Astrocyte (in vitro differentiated cells and primary cell): ENCODE data around the gene CCL17. TPM values are rescaled to one million over a fixed set of nuclear protein-coding genes. Genes with fewer than 3 reads are reported as not detected.

Experiments
- DNase-seq: peaks from one replicate; pipeline ENCODE4 v3.0.0-alpha.2; 2010; ENCODE audit warnings: low read depth
- FAIRE-seq: peaks from 2 replicates; lab custom pipeline; 2011; peaks lifted over from hg19 to GRCh38; lab: Jason Lieb, UNC
- H2AFZ ChIP-seq: 2 replicates; pipeline ENCODE4 v1.6.0; 2012; ENCODE audit warnings: low read depth, low read length, inconsistent platforms
- H3K27ac ChIP-seq: 2 replicates; pipeline ENCODE4 v1.5.1; 2011; ENCODE audit warnings: low read depth, low read length, inconsistent platforms
- H3K27me3 ChIP-seq: 2 replicates; pipeline ENCODE4 v1.6.0; 2011; ENCODE audit warnings: low read length, inconsistent platforms; ENCODE audit not compliant: insufficient read depth
- H3K36me3 ChIP-seq: 2 replicates; pipeline ENCODE4 v1.5.1; 2011; ENCODE audit warnings: low read length, inconsistent platforms; ENCODE audit not compliant: insufficient read depth
- H3K4me1 ChIP-seq: 2 replicates; pipeline ENCODE4 v1.5.1; 2011; ENCODE audit warnings: low read length, inconsistent platforms; ENCODE audit not compliant: insufficient read depth
- H3K4me2 ChIP-seq: 2 replicates; pipeline ENCODE4 v1.6.0; 2012; ENCODE audit warnings: low read length, inconsistent platforms
- H3K4me3 ChIP-seq: 2 replicates; pipeline ENCODE4 v1.5.1; 2011; ENCODE audit warnings: low read depth, mild to moderate bottlenecking, low read length, inconsistent platforms; ENCODE audit not compliant: insufficient read depth
- H3K79me2 ChIP-seq: 2 replicates; pipeline ENCODE4 v1.6.0; 2012; ENCODE audit warnings: mild to moderate bottlenecking, low read length, inconsistent platforms; ENCODE audit not compliant: insufficient read depth
- H3K9ac ChIP-seq: 2 replicates; pipeline ENCODE4 v1.6.0; 2012; ENCODE audit warnings: mild to moderate bottlenecking, low read length, inconsistent platforms
- H3K9me3 ChIP-seq: 2 replicates; pipeline ENCODE4 v1.5.1; 2012; ENCODE audit warnings: low read depth, mild to moderate bottlenecking, low read length, inconsistent platforms; ENCODE audit not compliant: insufficient read depth
- H4K20me1 ChIP-seq: 2 replicates; pipeline ENCODE4 v1.6.0; 2012; ENCODE audit warnings: low read length, inconsistent platforms; ENCODE audit not compliant: insufficient read depth
- H3K27ac Mint-ChIP-seq: one replicate; pipeline ENCODE4 v1.8.0; 2021; ENCODE audit warnings: mild to moderate bottlenecking, mixed read lengths; ENCODE audit not compliant: unreplicated experiment
- H3K27me3 Mint-ChIP-seq: one replicate; pipeline ENCODE4 v1.8.0; 2021; ENCODE audit warnings: low read depth, mixed read lengths; ENCODE audit not compliant: unreplicated experiment
- H3K36me3 Mint-ChIP-seq: one replicate; pipeline ENCODE4 v1.8.0; 2021; ENCODE audit warnings: low read depth, mixed read lengths; ENCODE audit not compliant: unreplicated experiment
- H3K4me1 Mint-ChIP-seq: one replicate; pipeline ENCODE4 v1.8.0; 2021; ENCODE audit warnings: low read depth, mixed read lengths; ENCODE audit not compliant: unreplicated experiment
- H3K4me3 Mint-ChIP-seq: one replicate; pipeline ENCODE4 v1.8.0; 2021; ENCODE audit warnings: mild to moderate bottlenecking, moderate library complexity, mixed read lengths; ENCODE audit not compliant: unreplicated experiment
- H3K9me3 Mint-ChIP-seq: one replicate; pipeline ENCODE4 v1.8.0; 2021; ENCODE audit warnings: mild to moderate bottlenecking, mixed read lengths; ENCODE audit not compliant: unreplicated experiment
- EZH2 ChIP-seq: IDR thresholded peaks from 2 replicates; pipeline ENCODE4 v1.6.1; 2012; ENCODE audit warnings: mild to moderate bottlenecking, low read length, inconsistent platforms; ENCODE audit not compliant: insufficient read depth
- total RNA-seq: library from RNA; stranded (reverse); gene quantifications from 2 replicates; pipeline ENCODE4 v1.2.1, GENCODE V29; 2021
- TF ChIP-seq, protein P1 (sequence below): IDR thresholded peaks from 2 replicates; pipeline ENCODE4 v1.5.1; 2011; ENCODE audit warnings: low read depth, mild to moderate bottlenecking, inconsistent platforms, low read length, moderate library complexity; ENCODE audit not compliant: insufficient read depth

Gene CCL17
- total RNA-seq, 1 donor from 2014 or later: not detected

DNA sequence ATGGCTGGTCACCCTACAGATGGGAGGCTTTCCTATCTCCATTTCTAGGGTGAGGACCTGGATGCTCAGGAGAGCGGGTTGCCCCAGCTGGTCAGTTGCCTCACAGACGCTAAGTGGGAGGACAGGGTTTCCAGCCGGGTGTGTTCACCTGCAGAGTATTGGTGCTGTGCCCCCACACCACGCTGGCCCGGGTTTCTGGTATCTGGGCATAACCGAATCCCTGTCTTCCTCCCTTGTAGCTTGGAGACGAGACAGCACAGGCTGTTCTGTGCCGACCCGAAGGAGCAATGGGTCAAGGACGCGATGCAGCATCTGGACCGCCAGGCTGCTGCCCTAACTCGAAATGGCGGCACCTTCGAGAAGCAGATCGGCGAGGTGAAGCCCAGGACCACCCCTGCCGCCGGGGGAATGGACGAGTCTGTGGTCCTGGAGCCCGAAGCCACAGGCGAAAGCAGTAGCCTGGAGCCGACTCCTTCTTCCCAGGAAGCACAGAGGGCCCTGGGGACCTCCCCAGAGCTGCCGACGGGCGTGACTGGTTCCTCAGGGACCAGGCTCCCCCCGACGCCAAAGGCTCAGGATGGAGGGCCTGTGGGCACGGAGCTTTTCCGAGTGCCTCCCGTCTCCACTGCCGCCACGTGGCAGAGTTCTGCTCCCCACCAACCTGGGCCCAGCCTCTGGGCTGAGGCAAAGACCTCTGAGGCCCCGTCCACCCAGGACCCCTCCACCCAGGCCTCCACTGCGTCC is 22.6 kb upstream of the CCL17 start:
- Histone ChIP-seq H3K36me3 (no peaks in the 10 kb centered on the region), H3K79me2 (no peaks in the 10 kb centered on the region), H2AFZ (no peak overlapping the region), H3K27me3 (no peaks in the 10 kb centered on the region), H3K9ac (no peak overlapping the region), H4K20me1 (no peaks in the 10 kb centered on the region), H3K27ac (no peak overlapping the region), H3K4me1 (peaks cover 12% of the 10 kb centered on the region), H3K4me2 (no peak overlapping the region), H3K4me3 (no peak overlapping the region), H3K9me3 (no peaks in the 10 kb centered on the region)
- H3K27me3 Mint-ChIP-seq: peaks cover 2% of the 10 kb centered on the region
- DNase-seq (no peak), FAIRE-seq (no peak)
- H3K9me3 Mint-ChIP-seq: no peaks in the 10 kb centered on the region
- TF ChIP-seq EZH2: no peak
- TF ChIP-seq, protein P1, sequence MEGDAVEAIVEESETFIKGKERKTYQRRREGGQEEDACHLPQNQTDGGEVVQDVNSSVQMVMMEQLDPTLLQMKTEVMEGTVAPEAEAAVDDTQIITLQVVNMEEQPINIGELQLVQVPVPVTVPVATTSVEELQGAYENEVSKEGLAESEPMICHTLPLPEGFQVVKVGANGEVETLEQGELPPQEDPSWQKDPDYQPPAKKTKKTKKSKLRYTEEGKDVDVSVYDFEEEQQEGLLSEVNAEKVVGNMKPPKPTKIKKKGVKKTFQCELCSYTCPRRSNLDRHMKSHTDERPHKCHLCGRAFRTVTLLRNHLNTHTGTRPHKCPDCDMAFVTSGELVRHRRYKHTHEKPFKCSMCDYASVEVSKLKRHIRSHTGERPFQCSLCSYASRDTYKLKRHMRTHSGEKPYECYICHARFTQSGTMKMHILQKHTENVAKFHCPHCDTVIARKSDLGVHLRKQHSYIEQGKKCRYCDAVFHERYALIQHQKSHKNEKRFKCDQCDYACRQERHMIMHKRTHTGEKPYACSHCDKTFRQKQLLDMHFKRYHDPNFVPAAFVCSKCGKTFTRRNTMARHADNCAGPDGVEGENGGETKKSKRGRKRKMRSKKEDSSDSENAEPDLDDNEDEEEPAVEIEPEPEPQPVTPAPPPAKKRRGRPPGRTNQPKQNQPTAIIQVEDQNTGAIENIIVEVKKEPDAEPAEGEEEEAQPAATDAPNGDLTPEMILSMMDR: no peak
- H3K27ac Mint-ChIP-seq: no peak overlapping the region
- peaks cover 21% of the 10 kb centered on the region for H3K4me1 Mint-ChIP-seq
- no peaks in the 10 kb centered on the region for H3K36me3 Mint-ChIP-seq
- H3K4me3 Mint-ChIP-seq: no peak overlapping the region

DNA sequence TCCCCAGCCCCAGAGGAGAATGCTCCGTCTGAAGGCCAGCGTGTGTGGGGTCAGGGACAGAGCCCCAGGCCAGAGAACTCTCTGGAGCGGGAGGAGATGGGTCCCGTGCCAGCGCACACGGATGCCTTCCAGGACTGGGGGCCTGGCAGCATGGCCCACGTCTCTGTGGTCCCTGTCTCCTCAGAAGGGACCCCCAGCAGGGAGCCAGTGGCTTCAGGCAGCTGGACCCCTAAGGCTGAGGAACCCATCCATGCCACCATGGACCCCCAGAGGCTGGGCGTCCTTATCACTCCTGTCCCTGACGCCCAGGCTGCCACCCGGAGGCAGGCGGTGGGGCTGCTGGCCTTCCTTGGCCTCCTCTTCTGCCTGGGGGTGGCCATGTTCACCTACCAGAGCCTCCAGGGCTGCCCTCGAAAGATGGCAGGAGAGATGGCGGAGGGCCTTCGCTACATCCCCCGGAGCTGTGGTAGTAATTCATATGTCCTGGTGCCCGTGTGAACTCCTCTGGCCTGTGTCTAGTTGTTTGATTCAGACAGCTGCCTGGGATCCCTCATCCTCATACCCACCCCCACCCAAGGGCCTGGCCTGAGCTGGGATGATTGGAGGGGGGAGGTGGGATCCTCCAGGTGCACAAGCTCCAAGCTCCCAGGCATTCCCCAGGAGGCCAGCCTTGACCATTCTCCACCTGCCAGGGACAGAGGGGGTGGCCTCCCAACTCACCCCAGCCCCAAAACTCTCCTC is 21.9 kb upstream of the CCL17 start:
- H4K20me1 ChIP-seq: no peaks in the 10 kb centered on the region
- TF ChIP-seq, protein P1: no peak
- TF ChIP-seq EZH2: no peak
- H3K4me1 Mint-ChIP-seq: peaks cover 15% of the 10 kb centered on the region
- no peaks in the 10 kb centered on the region for H3K9me3 ChIP-seq
- no peak overlapping the region for H3K27ac Mint-ChIP-seq
- FAIRE-seq (no peak), DNase-seq (no peak)
- H3K27me3 ChIP-seq: no peaks in the 10 kb centered on the region
- H3K4me3 Mint-ChIP-seq: no peak overlapping the region
- H3K27ac ChIP-seq: no peak overlapping the region
- H3K79me2 ChIP-seq: no peaks in the 10 kb centered on the region
- H3K9ac ChIP-seq: no peak overlapping the region
- no peaks in the 10 kb centered on the region for H3K36me3 Mint-ChIP-seq
- no peak overlapping the region for H3K4me2 ChIP-seq
- peaks cover 2% of the 10 kb centered on the region for H3K27me3 Mint-ChIP-seq
- no peak overlapping the region for H2AFZ ChIP-seq
- no peak overlapping the region for H3K4me3 ChIP-seq
- H3K4me1 ChIP-seq: peaks cover 7% of the 10 kb centered on the region
- no peaks in the 10 kb centered on the region for H3K9me3 Mint-ChIP-seq
- no peaks in the 10 kb centered on the region for H3K36me3 ChIP-seq
